OCI-LY3 (cell line): ENCODE results near the gene PLAAT1.

Source experiments
- H2AFZ ChIP-seq: fragments of 200-600, 300-600 bp; shearing (Covaris generic); 2 replicates; pipeline ENCODE4 v1.6.0; 2014; ENCODE audit warnings: antibody characterized with exemption, low read depth, low read length
- H3K27ac ChIP-seq: fragments of 200-600, 300-600 bp; sonication (generic); 2 replicates; pipeline ENCODE4 v1.5.1; 2014; ENCODE audit warnings: mild to moderate bottlenecking, low read length, moderate library complexity, mixed read lengths
- H3K27me3 ChIP-seq: fragments of 200-600, 300-600 bp; sonication (generic); 2 replicates; pipeline ENCODE4 v1.6.1; 2014; ENCODE audit warnings: low read depth, low read length, mixed read lengths
- H3K36me3 ChIP-seq: fragments of 200-600, 300-600 bp; sonication (generic); replicated peaks from 2 replicates; pipeline ENCODE3; 2014; ENCODE audit warnings: low read depth, low read length, mixed read lengths
- H3K4me1 ChIP-seq: fragments of 300-600, 200-600 bp; sonication (generic); 2 replicates; pipeline ENCODE4 v1.6.1; 2014; ENCODE audit warnings: low read length, mixed read lengths
- H3K4me2 ChIP-seq: fragments of 200-600, 300-600 bp; sonication (generic); 2 replicates; pipeline ENCODE4 v1.6.1; 2014; ENCODE audit warnings: low read length, mixed read lengths
- H3K4me3 ChIP-seq: fragments of 300-600, 200-600 bp; sonication (generic); 2 replicates; pipeline ENCODE4 v1.5.1; 2014; ENCODE audit warnings: antibody characterized with exemption, mild to moderate bottlenecking, low read length, moderate library complexity
- H3K79me2 ChIP-seq: fragments of 300-600, 200-600 bp; shearing (Covaris generic); 2 replicates; pipeline ENCODE4 v1.6.1; 2014; ENCODE audit warnings: mild to moderate bottlenecking, low read length, mixed read lengths
- H3K9ac ChIP-seq: fragments of 300-600, 200-600 bp; shearing (Covaris generic); 2 replicates; pipeline ENCODE4 v1.6.0; 2014; ENCODE audit warnings: mild to moderate bottlenecking, low read length, moderate library complexity
- H3K9me3 ChIP-seq: fragments of 200-600, 300-600 bp; shearing (Covaris generic); 2 replicates; pipeline ENCODE4 v1.6.1; 2014; ENCODE audit warnings: low read length, mixed read lengths; ENCODE audit not compliant: insufficient read depth
- H4K20me1 ChIP-seq: fragments of 200-600, 300-600 bp; sonication (generic); 2 replicates; pipeline ENCODE4 v1.6.1; 2016; ENCODE audit warnings: low read length, mixed read lengths; ENCODE audit not compliant: insufficient read depth
- CTCF ChIP-seq: fragments of 200-600, 300-600 bp; sonication (generic); IDR thresholded peaks from 2 replicates; pipeline ENCODE4 v1.5.1; 2014; ENCODE audit warnings: antibody characterized with exemption, low read length, low read depth
- EZH2phosphoT487 ChIP-seq: fragments of 200-600 bp; shearing (Covaris generic); IDR thresholded peaks from 2 replicates; pipeline ENCODE4 v1.6.1; 2018; ENCODE audit warnings: antibody characterized with exemption, mixed run types, low read depth

PLAAT1 gene

GRCh38 chr3:193240850-193241706, at the start of gene PLAAT1:
Gene PLAAT1, plus strand, starts transcription at chr3:193241222. Its CDS starts 14,429 bp downstream, at chr3:193255651.
- H3K27ac ChIP-seq: no peak within 1 kb of the TSS
- no peaks in the 10 kb centered on the region for H3K27me3 ChIP-seq
- H3K9ac ChIP-seq: no peak within 1 kb of the TSS
- H3K4me3 ChIP-seq: no peak within 1 kb of the TSS
- H3K36me3 ChIP-seq: no peaks in the 10 kb centered on the region
- no peak within 1 kb of the TSS for H3K4me2 ChIP-seq
- no peaks in the 10 kb centered on the region for H4K20me1 ChIP-seq
- no peaks in the 10 kb centered on the region for H3K4me1 ChIP-seq
- H2AFZ ChIP-seq: no peak within 1 kb of the TSS
- TF ChIP-seq EZH2phosphoT487: no peak
- TF ChIP-seq CTCF: no peak
- H3K79me2 ChIP-seq: no peaks in the 10 kb centered on the region
- no peaks in the 10 kb centered on the region for H3K9me3 ChIP-seq

- TF ChIP-seq CTCF: no peak
- TF ChIP-seq EZH2phosphoT487: no peak
- no peaks in the 10 kb centered on the region for H3K36me3 ChIP-seq
- no peak overlapping the region for H3K4me3 ChIP-seq
- no peaks in the 10 kb centered on the region for H4K20me1 ChIP-seq
- no peak overlapping the region for H3K4me2 ChIP-seq
- peaks cover 12% of the 10 kb centered on the region; the same call in 1 of the 2 replicates for H3K27me3 ChIP-seq
- no peak overlapping the region for H2AFZ ChIP-seq
- H3K4me1 ChIP-seq: no peaks in the 10 kb centered on the region
- no peaks in the 10 kb centered on the region for H3K79me2 ChIP-seq
- no peaks in the 10 kb centered on the region for H3K9me3 ChIP-seq
- H3K9ac ChIP-seq: no peak overlapping the region
- H3K27ac ChIP-seq: no peak overlapping the region
Measured at GRCh38 chr3:193194371-193194770, 46.7 kb upstream of the PLAAT1 start.

- H3K9me3 ChIP-seq: no peaks in the 10 kb centered on the region
Measured at GRCh38 chr3:193196746-193197145, 44.3 kb upstream of the PLAAT1 start.

More at GRCh38 chr3:193196746-193197145, 44.3 kb upstream of the PLAAT1 start:
- H2AFZ ChIP-seq: no peak overlapping the region
- peaks cover 9% of the 10 kb centered on the region; the same call in 1 of the 2 replicates for H3K27me3 ChIP-seq
- no peaks in the 10 kb centered on the region for H3K4me1 ChIP-seq
- no peaks in the 10 kb centered on the region for H3K79me2 ChIP-seq
- no peak overlapping the region for H3K27ac ChIP-seq
- TF ChIP-seq CTCF (no peak), EZH2phosphoT487 (no peak)
- H3K4me3 ChIP-seq: no peak overlapping the region
- no peak overlapping the region for H3K9ac ChIP-seq
- H4K20me1 ChIP-seq: no peaks in the 10 kb centered on the region
- no peaks in the 10 kb centered on the region for H3K36me3 ChIP-seq
- H3K4me2 ChIP-seq: no peak overlapping the region
